K562 (cell line): Measurements from ENCODE around the gene GPN3. TPM values are rescaled to one million over a fixed set of nuclear protein-coding genes. Genes with fewer than 3 reads are reported as not detected.

ENCODE experiments used
- ATAC-seq: fragments of 200-7000 bp; cut with Tn5 transposase; 3 replicates; pipeline ENCODE4 v1.9.1; 2020; ENCODE audit warnings: moderate library complexity
- BruUV-seq: library from RNA; stranded (reverse); fragments of 400-500 nt; replicated peaks from 2 replicates; lab custom pipeline; 2021; lab: Mats Ljungman, UMichigan
- CTCF ChIA-PET: fragments of 300-600 bp; formaldehyde crosslinking; extraction: SDS; loops from one replicate; lab custom pipeline; 2021; ENCODE audit warnings: low intra/inter-chr PET ratio; lab: Yijun Ruan, JAX
- POLR2A ChIA-PET: fragments of 300-600, 350-650 bp; sonication (Branson Sonifier 250); formaldehyde crosslinking; extraction: SDS; loops from one replicate; lab custom pipeline; 2021; ENCODE audit warnings: antibody characterized with exemption, inconsistent platforms; lab: Yijun Ruan, JAX
- DNase-seq, 4 experiments: peaks; one replicate each; pipeline versions ENCODE4 v3.0.0 to v3.0.0-alpha.2; 2011 to 2018; ENCODE audit warnings: low spot score in 3 of 4, mixed read lengths in 3 of 4; ENCODE audit errors: extremely low read depth in 1 of 4
- FAIRE-seq: peaks from 2 replicates; lab custom pipeline; 2011; peaks lifted over from hg19 to GRCh38; lab: Jason Lieb, UNC
- H2AFZ ChIP-seq: 2 replicates; pipeline ENCODE4 v1.6.0; 2011; ENCODE audit warnings: low read depth, low read length, control low read depth, inconsistent platforms
- H3K27ac ChIP-seq: fragments of 200-600 bp; 3 replicates; pipeline ENCODE4 v1.8.0; 2011; ENCODE audit warnings: low read depth, mild to moderate bottlenecking, control low read depth, inconsistent platforms, low read length, moderate library complexity, mixed read lengths; ENCODE audit errors: extremely low read depth
- H3K27me3 ChIP-seq, 2 experiments: fragments of 300-600 bp in 1 of 2; 2 replicates in 1 of 2; 3 replicates in 1 of 2; pipeline versions ENCODE4 v1.6.0 to v1.8.0; 2011; ENCODE audit warnings: inconsistent platforms in 2 of 2, low read length in 2 of 2, mild to moderate bottlenecking in 1 of 2, mixed read lengths in 1 of 2, moderate library complexity in 1 of 2; ENCODE audit not compliant: control insufficient read depth in 2 of 2, insufficient read depth in 2 of 2
- H3K36me3 ChIP-seq: fragments of 300-600 bp; 3 replicates; pipeline ENCODE4 v1.8.0; 2011; ENCODE audit warnings: mild to moderate bottlenecking, low read length, inconsistent platforms; ENCODE audit not compliant: control insufficient read depth, insufficient read depth
- H3K4me1 ChIP-seq, 2 experiments: fragments of 200-600 bp in 1 of 2; replicated peaks in 1 of 2; 2 replicates in 1 of 2; 3 replicates in 1 of 2; pipeline versions ENCODE4 v1.5.1 to v1.8.0; 2011; ENCODE audit warnings: inconsistent platforms in 2 of 2, low read length in 2 of 2, mild to moderate bottlenecking in 1 of 2, mixed read lengths in 1 of 2, moderate library complexity in 1 of 2; ENCODE audit not compliant: control insufficient read depth in 2 of 2, insufficient read depth in 2 of 2
- H3K4me2 ChIP-seq: 2 replicates; pipeline ENCODE4 v1.6.1; 2011; ENCODE audit warnings: low read length, control low read depth, inconsistent platforms, mixed read lengths; ENCODE audit not compliant: insufficient read depth
- H3K4me3 ChIP-seq: fragments of 200-600 bp; sonication (generic), shearing (Covaris generic); 2 replicates; pipeline ENCODE4 v1.5.1; 2016; ENCODE audit warnings: control low read depth, inconsistent platforms
- H3K79me2 ChIP-seq: fragments of 200-600 bp; 3 replicates; pipeline ENCODE4 v1.8.0; 2011; ENCODE audit warnings: low read length, inconsistent platforms; ENCODE audit not compliant: control insufficient read depth, insufficient read depth
- H3K9ac ChIP-seq, 2 experiments: 2 replicates each; pipeline versions ENCODE4 v1.6.0 to v1.6.1; 2011; ENCODE audit warnings: low read depth in 2 of 2, low read length in 2 of 2, control low read depth in 1 of 2, inconsistent platforms in 1 of 2, mild to moderate bottlenecking in 1 of 2, mixed read lengths in 1 of 2; ENCODE audit not compliant: insufficient read depth in 1 of 2
- H3K9me1 ChIP-seq: one replicate; pipeline ENCODE4 v1.6.0; 2011; ENCODE audit warnings: inconsistent platforms, mild to moderate bottlenecking, low read length, moderate library complexity; ENCODE audit not compliant: control insufficient read depth, insufficient read depth
- H3K9me3 ChIP-seq: replicated peaks from 2 replicates; pipeline ENCODE4 v1.5.1; 2011; ENCODE audit warnings: low read depth, low read length, inconsistent platforms; ENCODE audit not compliant: control insufficient read depth, insufficient read depth
- H4K20me1 ChIP-seq: replicated peaks from 2 replicates; pipeline ENCODE4 v1.6.1; 2011; ENCODE audit warnings: low read length, inconsistent platforms, mixed read lengths; ENCODE audit not compliant: control insufficient read depth, insufficient read depth
- CCNT2 ChIP-seq: IDR thresholded peaks from 2 replicates; pipeline ENCODE4 v1.6.1; 2011; ENCODE audit warnings: borderline replicate concordance, low read depth, mild to moderate bottlenecking, moderate library complexity, mixed read lengths, low read length; ENCODE audit not compliant: insufficient read length; ENCODE audit errors: extremely low read depth
- FOXK1 ChIP-seq: sonication (generic); formaldehyde crosslinking; IDR thresholded peaks from 2 replicates; pipeline ENCODE4 v1.8.0; 2022; ENCODE audit warnings: missing genetic modification reagents, mild to moderate bottlenecking, borderline replicate concordance
- NR2C2 ChIP-seq, 2 experiments: fragments of 200-800 bp in 1 of 2; sonication (Bioruptor generic) in 1 of 2; sonication (generic) in 1 of 2; formaldehyde crosslinking in 1 of 2; IDR thresholded peaks; 2 replicates each; pipeline versions ENCODE4 v1.6.1 to v1.8.0; 2016 to 2022; ENCODE audit warnings: mild to moderate bottlenecking in 1 of 2, missing compliant biosample characterization in 1 of 2, missing genetic modification characterization in 1 of 2, missing genetic modification reagents in 1 of 2
- SMARCB1 ChIP-seq: IDR thresholded peaks from 2 replicates; pipeline ENCODE4 v1.6.1; 2011; ENCODE audit warnings: improper control_type of control experiment, low read depth; ENCODE audit not compliant: insufficient read length
- WGBS: fragments of 100-300 bp; shearing (Covaris generic); methylation state at CpG from one replicate; pipeline ENCODE4 v1.1.6; 2016; ENCODE audit warnings: low coverage, mixed read lengths; ENCODE audit not compliant: insufficient coverage; ENCODE audit errors: missing lambda C conversion rate; 5-methylcytosine and 5-hydroxymethylcytosine counted together
- in situ Hi-C: fragments of 300-500 bp; cut with MboI; formaldehyde crosslinking; loops from 4 replicates; pipeline ENCODE4 v1.15.0; 2018; ENCODE audit warnings: inconsistent platforms, mixed read lengths
- intact Hi-C: fragments of 100-400 bp; cut with micrococcal nuclease; formaldehyde crosslinking; loops from 2 replicates; pipeline ENCODE4 v1.14.2; 2022
- polyA plus RNA-seq, 8 experiments: library from polyadenylated mRNA; depleted of rRNA in 4 of 8; stranded (reverse) in 5 of 8; unstranded in 3 of 8; fragments of >200 nt; fragmentation: Nextera tagmentation in 2 of 8; fragmentation: Illumina TruSeq in 1 of 8; extraction: Ambion mirVana in 2 of 8; extraction: Trizol in 1 of 8; gene quantifications; 2 replicates each; pipeline versions ENCODE4 v1.2.1 to v1.2.3, GENCODE V29; 2011 to 2014; ENCODE audit warnings: inconsistent platforms in 1 of 8, missing spikeins in 1 of 8
- total RNA-seq, 7 experiments: library from RNA; depleted of rRNA in 6 of 7; stranded (reverse); fragments of >200 nt in 6 of 7; fragmentation: Illumina TruSeq in 2 of 7; extraction: Trizol in 2 of 7; gene quantifications; 2 replicates each; pipeline versions ENCODE4 v1.2.1 to v1.2.3, GENCODE V29; 2011 to 2021; ENCODE audit warnings: low replicate concordance in 1 of 7
- TF ChIP-seq, protein P1 (sequence below): fragments of 450-650 bp; IDR thresholded peaks from 2 replicates; pipeline ENCODE4 v1.6.1; 2016; ENCODE audit warnings: borderline replicate concordance
- TF ChIP-seq, protein P2 (sequence below), 2 experiments: fragments of 450-650 bp; IDR thresholded peaks; 2 replicates each; pipeline ENCODE4 v1.6.1; 2016; ENCODE audit warnings: mild to moderate bottlenecking in 2 of 2, borderline replicate concordance in 1 of 2, low read depth in 1 of 2, moderate library complexity in 1 of 2
- TF ChIP-seq, protein P3 (sequence below): sonication (generic); formaldehyde crosslinking; IDR thresholded peaks from 2 replicates; pipeline ENCODE4 v1.4.0; 2020; ENCODE audit warnings: mild to moderate bottlenecking, missing genetic modification reagents

Gene GPN3
- total and polyA plus RNA-seq, 9 of the 15 experiments (the other 6 are each of a cell fraction or from before 2014, with no cell fraction given) = 35.8 to 123 (median 64.2) TPM

DNA sequence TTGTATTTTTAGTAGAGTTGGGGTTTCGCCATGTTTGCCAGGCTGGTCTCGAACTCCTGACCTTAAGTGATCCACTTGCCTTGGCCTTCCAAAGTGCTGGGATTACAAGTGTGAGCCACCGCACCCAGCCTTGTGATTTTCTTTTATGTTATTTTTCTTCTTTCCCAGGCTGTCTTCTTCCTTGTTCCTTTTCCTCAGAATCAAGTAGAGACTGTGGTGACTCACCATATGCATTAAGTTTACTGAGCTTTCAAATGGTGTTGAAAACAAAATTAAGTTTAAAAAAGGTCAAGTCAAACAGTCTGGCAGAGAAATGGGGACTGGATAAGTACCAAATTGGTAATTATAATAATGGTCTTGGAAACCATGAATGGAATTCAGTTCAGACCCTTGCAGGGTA lies 23.6 kb downstream of the GPN3 start (continued):
- TF ChIP-seq, protein P1, sequence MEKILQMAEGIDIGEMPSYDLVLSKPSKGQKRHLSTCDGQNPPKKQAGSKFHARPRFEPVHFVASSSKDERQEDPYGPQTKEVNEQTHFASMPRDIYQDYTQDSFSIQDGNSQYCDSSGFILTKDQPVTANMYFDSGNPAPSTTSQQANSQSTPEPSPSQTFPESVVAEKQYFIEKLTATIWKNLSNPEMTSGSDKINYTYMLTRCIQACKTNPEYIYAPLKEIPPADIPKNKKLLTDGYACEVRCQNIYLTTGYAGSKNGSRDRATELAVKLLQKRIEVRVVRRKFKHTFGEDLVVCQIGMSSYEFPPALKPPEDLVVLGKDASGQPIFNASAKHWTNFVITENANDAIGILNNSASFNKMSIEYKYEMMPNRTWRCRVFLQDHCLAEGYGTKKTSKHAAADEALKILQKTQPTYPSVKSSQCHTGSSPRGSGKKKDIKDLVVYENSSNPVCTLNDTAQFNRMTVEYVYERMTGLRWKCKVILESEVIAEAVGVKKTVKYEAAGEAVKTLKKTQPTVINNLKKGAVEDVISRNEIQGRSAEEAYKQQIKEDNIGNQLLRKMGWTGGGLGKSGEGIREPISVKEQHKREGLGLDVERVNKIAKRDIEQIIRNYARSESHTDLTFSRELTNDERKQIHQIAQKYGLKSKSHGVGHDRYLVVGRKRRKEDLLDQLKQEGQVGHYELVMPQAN = no peak
- TF ChIP-seq FOXK1 (CRISPR knock-in tag) (no peak), CCNT2 (no peak)

DNA sequence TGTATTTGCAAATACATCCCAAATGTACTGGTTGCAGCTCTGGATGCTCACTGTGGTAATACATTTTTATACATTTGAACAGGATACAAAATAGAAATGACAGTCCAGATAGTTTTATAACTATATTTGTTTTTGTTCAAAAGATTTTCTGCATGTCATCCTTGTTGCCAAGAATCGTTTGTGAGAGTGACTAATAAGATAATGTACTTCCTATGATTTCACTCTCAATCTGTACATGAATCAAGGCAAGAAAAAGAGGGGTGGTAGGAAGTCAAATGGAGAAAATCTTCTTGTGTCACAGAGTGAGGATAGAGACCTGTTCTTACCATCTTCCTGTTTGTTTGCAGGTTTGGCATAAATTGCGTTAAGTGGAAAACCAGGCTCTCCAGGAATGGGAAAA lies 31.8 kb downstream of the GPN3 start:
- POLR2A ChIA-PET = no interaction called here
- 56% methylated on average over 2 of the region's 2 CpGs for WGBS
- TF ChIP-seq SMARCB1 (no peak), NR2C2 (CRISPR knock-in tag; IDR thresholded peaks at IDR 0.05) (no peak), NR2C2 (tag; IDR thresholded peaks at IDR 0.05) (no peak)
- TF ChIP-seq, protein P2, sequence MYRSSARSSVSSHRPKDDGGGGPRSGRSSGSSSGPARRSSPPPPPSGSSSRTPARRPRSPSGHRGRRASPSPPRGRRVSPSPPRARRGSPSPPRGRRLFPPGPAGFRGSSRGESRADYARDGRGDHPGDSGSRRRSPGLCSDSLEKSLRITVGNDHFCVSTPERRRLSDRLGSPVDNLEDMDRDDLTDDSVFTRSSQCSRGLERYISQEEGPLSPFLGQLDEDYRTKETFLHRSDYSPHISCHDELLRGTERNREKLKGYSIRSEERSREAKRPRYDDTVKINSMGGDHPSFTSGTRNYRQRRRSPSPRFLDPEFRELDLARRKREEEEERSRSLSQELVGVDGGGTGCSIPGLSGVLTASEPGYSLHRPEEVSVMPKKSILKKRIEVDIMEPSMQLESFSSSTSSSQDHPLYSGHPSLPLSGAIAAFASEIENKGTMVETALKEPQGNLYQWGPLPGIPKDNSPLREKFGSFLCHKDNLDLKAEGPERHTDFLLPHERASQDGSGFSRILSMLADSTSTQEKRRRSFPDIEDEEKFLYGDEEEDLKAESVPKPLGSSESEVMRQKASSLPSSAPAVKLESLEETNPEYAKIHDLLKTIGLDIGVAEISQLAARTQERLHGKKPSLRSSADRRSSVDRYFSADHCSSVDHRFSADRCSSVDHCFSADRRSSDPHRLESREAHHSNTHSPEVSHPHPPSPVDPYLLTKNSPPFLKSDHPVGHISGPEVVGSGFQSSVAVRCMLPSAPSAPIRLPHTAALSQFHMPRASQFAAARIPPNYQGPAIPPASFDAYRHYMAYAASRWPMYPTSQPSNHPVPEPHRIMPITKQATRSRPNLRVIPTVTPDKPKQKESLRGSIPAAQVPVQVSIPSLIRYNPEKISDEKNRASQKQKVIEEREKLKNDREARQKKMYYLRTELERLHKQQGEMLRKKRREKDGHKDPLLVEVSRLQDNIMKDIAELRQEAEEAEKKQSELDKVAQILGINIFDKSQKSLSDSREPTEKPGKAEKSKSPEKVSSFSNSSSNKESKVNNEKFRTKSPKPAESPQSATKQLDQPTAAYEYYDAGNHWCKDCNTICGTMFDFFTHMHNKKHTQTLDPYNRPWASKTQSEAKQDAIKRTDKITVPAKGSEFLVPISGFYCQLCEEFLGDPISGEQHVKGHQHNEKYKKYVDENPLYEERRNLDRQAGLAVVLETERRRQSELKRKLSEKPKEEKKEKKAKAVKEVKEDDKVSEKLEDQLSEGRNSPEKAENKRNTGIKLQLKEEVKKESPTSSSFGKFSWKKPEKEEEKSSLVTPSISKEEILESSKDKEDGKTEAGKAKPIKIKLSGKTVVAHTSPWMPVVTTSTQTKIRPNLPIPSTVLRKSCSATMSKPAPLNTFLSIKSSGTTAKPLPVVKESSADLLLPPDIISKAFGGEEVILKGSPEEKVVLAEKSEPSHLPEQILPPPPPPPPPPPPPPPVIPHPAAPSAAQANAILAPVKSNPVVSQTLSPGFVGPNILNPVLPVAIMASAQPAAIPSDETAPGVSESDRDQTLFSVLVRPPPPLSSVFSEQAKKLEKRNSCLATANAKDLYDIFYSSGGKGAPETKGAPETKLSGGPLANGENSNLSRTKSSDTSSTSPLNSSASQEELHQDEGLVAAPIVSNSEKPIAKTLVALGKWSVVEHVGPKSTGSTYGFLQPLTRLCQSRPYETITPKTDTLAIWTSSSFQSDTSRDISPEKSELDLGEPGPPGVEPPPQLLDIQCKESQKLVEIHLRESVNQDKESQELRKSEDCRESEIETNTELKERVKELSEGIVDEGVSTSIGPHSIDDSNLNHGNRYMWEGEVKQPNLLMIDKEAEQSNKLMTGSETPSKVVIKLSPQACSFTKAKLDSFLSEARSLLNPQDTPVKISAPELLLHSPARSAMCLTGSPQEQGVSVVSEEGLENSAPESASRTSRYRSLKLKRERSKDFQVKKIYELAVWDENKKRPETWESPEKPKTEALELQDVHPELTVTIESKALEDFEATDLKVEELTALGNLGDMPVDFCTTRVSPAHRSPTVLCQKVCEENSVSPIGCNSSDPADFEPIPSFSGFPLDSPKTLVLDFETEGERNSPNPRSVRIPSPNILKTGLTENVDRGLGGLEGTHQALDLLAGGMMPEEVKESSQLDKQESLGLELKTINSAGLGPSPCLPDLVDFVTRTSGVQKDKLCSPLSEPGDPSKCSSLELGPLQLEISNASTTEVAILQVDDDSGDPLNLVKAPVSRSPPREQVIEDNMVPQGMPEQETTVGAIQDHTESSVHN (IDR thresholded peaks at IDR 0.05; ENCODE audit: borderline replicate concordance in 1 of 2, low read depth in 1 of 2) = no peak
- TF ChIP-seq, protein P3, sequence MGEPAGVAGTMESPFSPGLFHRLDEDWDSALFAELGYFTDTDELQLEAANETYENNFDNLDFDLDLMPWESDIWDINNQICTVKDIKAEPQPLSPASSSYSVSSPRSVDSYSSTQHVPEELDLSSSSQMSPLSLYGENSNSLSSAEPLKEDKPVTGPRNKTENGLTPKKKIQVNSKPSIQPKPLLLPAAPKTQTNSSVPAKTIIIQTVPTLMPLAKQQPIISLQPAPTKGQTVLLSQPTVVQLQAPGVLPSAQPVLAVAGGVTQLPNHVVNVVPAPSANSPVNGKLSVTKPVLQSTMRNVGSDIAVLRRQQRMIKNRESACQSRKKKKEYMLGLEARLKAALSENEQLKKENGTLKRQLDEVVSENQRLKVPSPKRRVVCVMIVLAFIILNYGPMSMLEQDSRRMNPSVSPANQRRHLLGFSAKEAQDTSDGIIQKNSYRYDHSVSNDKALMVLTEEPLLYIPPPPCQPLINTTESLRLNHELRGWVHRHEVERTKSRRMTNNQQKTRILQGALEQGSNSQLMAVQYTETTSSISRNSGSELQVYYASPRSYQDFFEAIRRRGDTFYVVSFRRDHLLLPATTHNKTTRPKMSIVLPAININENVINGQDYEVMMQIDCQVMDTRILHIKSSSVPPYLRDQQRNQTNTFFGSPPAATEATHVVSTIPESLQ (CRISPR knock-in tag) = no peak

More for the DNA sequence above, 31.8 kb downstream of the GPN3 start:
- H3K27me3 ChIP-seq = no peaks in the 10 kb centered on the region
- no peaks in the 10 kb centered on the region for H3K9me1 ChIP-seq
- H3K4me1 ChIP-seq = no peaks in the 10 kb centered on the region; a peak in 1 of 5 replicates
- TSS peak; percentile 29 for BruUV-seq
- in situ Hi-C loops (no loop called here), intact Hi-C loops (no loop called here)
- H4K20me1 ChIP-seq = no peaks in the 10 kb centered on the region
- DNase-seq (no peak), ATAC-seq (no peak), FAIRE-seq (no peak)
- peaks cover 52% of the 10 kb centered on the region; the same call in 2 of the 3 replicates for H3K36me3 ChIP-seq
- no peak overlapping the region for H3K9ac ChIP-seq
- no peaks in the 10 kb centered on the region for H3K79me2 ChIP-seq
- CTCF ChIA-PET = no interaction called here
- no peak overlapping the region for H2AFZ ChIP-seq
- H3K4me3 ChIP-seq = no peak overlapping the region
- H3K4me2 ChIP-seq = no peak overlapping the region
- H3K27ac ChIP-seq = no peak overlapping the region
- no peaks in the 10 kb centered on the region for H3K9me3 ChIP-seq
